ENCODE data around the gene NEUROG2. TPM values are rescaled to one million over a fixed set of nuclear protein-coding genes. Genes with fewer than 3 reads are reported as not detected.

The NEUROG2 gene
- total RNA-seq, 1 experiment from 2014 or later: 0.12 TPM

DNA sequence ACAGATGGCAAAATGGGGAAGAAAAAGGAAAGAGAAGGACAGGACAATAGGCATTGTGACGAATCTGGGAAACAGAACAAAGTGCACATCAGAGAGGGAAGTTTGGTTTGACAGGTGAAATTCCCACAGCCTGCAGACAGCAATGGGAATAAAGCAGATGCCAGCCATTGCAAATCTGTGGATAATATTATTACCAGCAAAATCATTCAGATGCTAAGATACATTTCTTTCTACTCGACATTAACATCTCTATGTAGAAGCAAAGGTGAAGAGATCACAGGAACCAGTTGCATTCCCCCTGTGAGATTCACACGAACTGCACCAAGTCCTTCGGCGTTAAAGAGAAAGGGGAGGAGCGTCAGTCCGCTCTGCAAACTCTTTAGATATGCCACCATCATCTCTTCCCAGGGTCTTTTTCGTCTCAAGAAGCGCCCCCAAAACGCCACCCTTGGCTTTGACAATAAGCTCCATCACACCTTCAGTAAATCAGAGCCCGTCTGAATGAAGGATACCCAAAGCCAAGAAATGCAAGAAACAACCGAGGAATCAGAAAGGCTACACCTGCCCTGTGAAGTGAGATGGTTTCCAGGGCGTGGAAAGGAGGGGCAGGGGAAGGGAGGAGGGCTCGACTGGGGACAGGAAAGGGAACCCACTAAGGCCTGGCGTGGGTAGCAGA is 1.9 kb downstream of the NEUROG2 start:
- BruUV-seq (replicated peaks): no TSS peak
- DNase-seq (ENCODE audit: low read depth, low spot score) (no peak), ATAC-seq (no peak)
- POLR2A ChIA-PET: no interaction called here
- peaks cover 19% of the 10 kb centered on the region for H3K27me3 ChIP-seq (ENCODE audit: insufficient read depth, low read length)
- no peak for TF ChIP-seq YY1 (IDR thresholded peaks at IDR 0.05; ENCODE audit: extremely low read depth, insufficient replicate concordance, low read depth, low read length)
- no peak for TF ChIP-seq CBX3 (IDR thresholded peaks at IDR 0.05; ENCODE audit: low read depth)
- TF ChIP-seq JUND (IDR thresholded peaks at IDR 0.05): no peak
- no peak for TF ChIP-seq EZH2 (IDR thresholded peaks at IDR 0.05)
- TF ChIP-seq RAD21 (IDR thresholded peaks at IDR 0.05; ENCODE audit: low read depth): no peak
- TF ChIP-seq, protein P1, sequence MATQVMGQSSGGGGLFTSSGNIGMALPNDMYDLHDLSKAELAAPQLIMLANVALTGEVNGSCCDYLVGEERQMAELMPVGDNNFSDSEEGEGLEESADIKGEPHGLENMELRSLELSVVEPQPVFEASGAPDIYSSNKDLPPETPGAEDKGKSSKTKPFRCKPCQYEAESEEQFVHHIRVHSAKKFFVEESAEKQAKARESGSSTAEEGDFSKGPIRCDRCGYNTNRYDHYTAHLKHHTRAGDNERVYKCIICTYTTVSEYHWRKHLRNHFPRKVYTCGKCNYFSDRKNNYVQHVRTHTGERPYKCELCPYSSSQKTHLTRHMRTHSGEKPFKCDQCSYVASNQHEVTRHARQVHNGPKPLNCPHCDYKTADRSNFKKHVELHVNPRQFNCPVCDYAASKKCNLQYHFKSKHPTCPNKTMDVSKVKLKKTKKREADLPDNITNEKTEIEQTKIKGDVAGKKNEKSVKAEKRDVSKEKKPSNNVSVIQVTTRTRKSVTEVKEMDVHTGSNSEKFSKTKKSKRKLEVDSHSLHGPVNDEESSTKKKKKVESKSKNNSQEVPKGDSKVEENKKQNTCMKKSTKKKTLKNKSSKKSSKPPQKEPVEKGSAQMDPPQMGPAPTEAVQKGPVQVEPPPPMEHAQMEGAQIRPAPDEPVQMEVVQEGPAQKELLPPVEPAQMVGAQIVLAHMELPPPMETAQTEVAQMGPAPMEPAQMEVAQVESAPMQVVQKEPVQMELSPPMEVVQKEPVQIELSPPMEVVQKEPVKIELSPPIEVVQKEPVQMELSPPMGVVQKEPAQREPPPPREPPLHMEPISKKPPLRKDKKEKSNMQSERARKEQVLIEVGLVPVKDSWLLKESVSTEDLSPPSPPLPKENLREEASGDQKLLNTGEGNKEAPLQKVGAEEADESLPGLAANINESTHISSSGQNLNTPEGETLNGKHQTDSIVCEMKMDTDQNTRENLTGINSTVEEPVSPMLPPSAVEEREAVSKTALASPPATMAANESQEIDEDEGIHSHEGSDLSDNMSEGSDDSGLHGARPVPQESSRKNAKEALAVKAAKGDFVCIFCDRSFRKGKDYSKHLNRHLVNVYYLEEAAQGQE (IDR thresholded peaks at IDR 0.05; ENCODE audit: low read depth): no peak
- no peak for TF ChIP-seq POLR2AphosphoS5 (IDR thresholded peaks at IDR 0.05; ENCODE audit: low read depth, low read length)
- no peak for TF ChIP-seq CEBPB (IDR thresholded peaks at IDR 0.05; ENCODE audit: low read depth)
- TF ChIP-seq ZFX (IDR thresholded peaks at IDR 0.05): no peak
- TF ChIP-seq, protein P2, sequence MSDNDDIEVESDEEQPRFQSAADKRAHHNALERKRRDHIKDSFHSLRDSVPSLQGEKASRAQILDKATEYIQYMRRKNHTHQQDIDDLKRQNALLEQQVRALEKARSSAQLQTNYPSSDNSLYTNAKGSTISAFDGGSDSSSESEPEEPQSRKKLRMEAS (IDR thresholded peaks at IDR 0.05): no peak
- no peak for TF ChIP-seq ELF1 (IDR thresholded peaks at IDR 0.05; ENCODE audit: borderline replicate concordance, low read depth)
- TF ChIP-seq FOSL1 (IDR thresholded peaks at IDR 0.05; ENCODE audit: low read depth): no peak
- TF ChIP-seq EGR1 (IDR thresholded peaks at IDR 0.05; ENCODE audit: low read depth): no peak
- TF ChIP-seq, protein P3, sequence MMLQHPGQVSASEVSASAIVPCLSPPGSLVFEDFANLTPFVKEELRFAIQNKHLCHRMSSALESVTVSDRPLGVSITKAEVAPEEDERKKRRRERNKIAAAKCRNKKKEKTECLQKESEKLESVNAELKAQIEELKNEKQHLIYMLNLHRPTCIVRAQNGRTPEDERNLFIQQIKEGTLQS (IDR thresholded peaks at IDR 0.05): no peak
- TF ChIP-seq POLR2A (IDR thresholded peaks at IDR 0.05; ENCODE audit: borderline replicate concordance, extremely low read depth, insufficient read depth, insufficient read length): no peak
- no peak overlapping the region for H3K27ac ChIP-seq (ENCODE audit: low read depth, low read length)
- no peaks in the 10 kb centered on the region for H4K20me1 ChIP-seq (ENCODE audit: insufficient read depth)
- no peaks in the 10 kb centered on the region for H3K36me3 ChIP-seq (ENCODE audit: control insufficient read depth in 1 of 2, insufficient read depth in 2 of 2, low read length in 2 of 2)
- CTCF ChIA-PET: no interaction called here
- H3K4me2 ChIP-seq (ENCODE audit: low read length): no peak overlapping the region
- RAD21 ChIA-PET (ENCODE audit: low non-redundant PET in 1 of 2, low total read pairs in 2 of 2, uncharacterized antibody in 2 of 2, unreplicated experiment in 2 of 2): no interaction called here
- H3K9me2 ChIP-seq (ENCODE audit: insufficient read depth): no peaks in the 10 kb centered on the region
- no peaks in the 10 kb centered on the region for H3K79me2 ChIP-seq (ENCODE audit: insufficient read depth, low read length)
- intact Hi-C loops (cut with micrococcal nuclease): no loop called here
- no peak overlapping the region for H3K9ac ChIP-seq (ENCODE audit: low read length)
- no peaks in the 10 kb centered on the region for H3K9me3 ChIP-seq (ENCODE audit: control insufficient read depth in 1 of 2, insufficient read depth in 1 of 2, low read depth in 1 of 2, low read length in 2 of 2)
- no peak overlapping the region for H3K4me3 ChIP-seq (replicated peaks in 1 of 2; ENCODE audit: low read depth in 1 of 2, low read length in 2 of 2)
- peaks cover 0 to 26% of the 10 kb centered on the region in 2 experiments; a peak in 2 of 4 replicates for H3K4me1 ChIP-seq (ENCODE audit: control insufficient read depth in 1 of 2, insufficient read depth in 2 of 2, low read length in 2 of 2)
- H2AFZ ChIP-seq (ENCODE audit: low read depth, low read length, poor library complexity, severe bottlenecking): no peak overlapping the region
